GM12872 (cell line): Measurements from ENCODE around the gene ZSWIM8.
A peak's percentile ranks its signal among the peaks of the same experiment; 100 is the strongest.

ENCODE experiments used
- CTCF ChIP-seq: IDR thresholded peaks from 3 replicates; pipeline ENCODE4 v1.5.1; 2011; ENCODE audit warnings: low read depth, mild to moderate bottlenecking, low read length, moderate library complexity; ENCODE audit not compliant: insufficient read depth

ZSWIM8 gene

GRCh38 chr10:73765066-73765465, 20.3 kb upstream of the ZSWIM8 start:
- no peak for TF ChIP-seq CTCF

GRCh38 chr10:73768881-73769280, 16.5 kb upstream of the ZSWIM8 start:
- TF ChIP-seq CTCF, result peak; percentile 70

GRCh38 chr10:73769396-73769795, 16.0 kb upstream of the ZSWIM8 start:
- TF ChIP-seq CTCF, result no peak

GRCh38 chr10:73771722-73772280, 13.6 kb upstream of the ZSWIM8 start:
- TF ChIP-seq CTCF, result peak; percentile 19; the same call in 1 of the 3 replicates

- no peak for TF ChIP-seq CTCF
These were observed 12.9 kb upstream of the ZSWIM8 start for GRCh38 chr10:73772281-73773151.

GRCh38 chr10:73773152-73773879, 12.1 kb upstream of the ZSWIM8 start:
- no peak for TF ChIP-seq CTCF

GRCh38 chr10:73774637-73775036, 10.8 kb upstream of the ZSWIM8 start:
- no peak for TF ChIP-seq CTCF
